GM23338 (cell line): Measurements from ENCODE around the gene ANKRD11. TPM values are rescaled to one million over a fixed set of nuclear protein-coding genes. Genes with fewer than 3 reads are reported as not detected.

Source experiments
- ATAC-seq: fragments of 200-7000 bp; cut with Tn5 transposase; 3 replicates; pipeline ENCODE4 v1.9.1; 2020
- DNase-seq: peaks from one replicate; pipeline ENCODE4 v3.0.0-alpha.2; 2015; ENCODE audit warnings: low spot score
- H2AFZ ChIP-seq: fragments of 200-600 bp; sonication (generic); 2 replicates; pipeline ENCODE4 v1.8.0; 2016; ENCODE audit warnings: antibody characterized with exemption, mild to moderate bottlenecking, moderate library complexity
- H3F3A ChIP-seq: fragments of 200-600 bp; sonication (generic); replicated peaks from 2 replicates; pipeline ENCODE4 v1.8.0; 2017; ENCODE audit warnings: antibody characterized with exemption, mixed run types, low read depth
- H3K27ac ChIP-seq: fragments of 200-600 bp; sonication (generic); 2 replicates; pipeline ENCODE4 v1.6.1; 2016; ENCODE audit warnings: low read depth
- H3K27me3 ChIP-seq: fragments of 200-600 bp; sonication (generic); 2 replicates; pipeline ENCODE4 v1.8.0; 2016; ENCODE audit warnings: mild to moderate bottlenecking, mixed run types, moderate library complexity; ENCODE audit not compliant: insufficient read depth
- H3K36me3 ChIP-seq: fragments of 200-600 bp; sonication (generic); 2 replicates; pipeline ENCODE4 v1.8.0; 2016; ENCODE audit warnings: mild to moderate bottlenecking; ENCODE audit not compliant: insufficient read depth
- H3K4me1 ChIP-seq: fragments of 200-600 bp; sonication (generic); 2 replicates; pipeline ENCODE4 v1.8.0; 2016; ENCODE audit warnings: mild to moderate bottlenecking, moderate library complexity; ENCODE audit not compliant: insufficient read depth
- H3K4me2 ChIP-seq: fragments of 200-600 bp; sonication (generic); 2 replicates; pipeline ENCODE4 v1.7.1; 2017; ENCODE audit warnings: mixed run types
- H3K4me3 ChIP-seq: fragments of 200-600 bp; sonication (generic); 2 replicates; pipeline ENCODE4 v1.6.1; 2016; ENCODE audit warnings: mixed run types
- H3K79me2 ChIP-seq: fragments of 200-600 bp; sonication (generic); replicated peaks from 2 replicates; pipeline ENCODE4 v1.8.0; 2017; ENCODE audit warnings: mild to moderate bottlenecking; ENCODE audit not compliant: insufficient read depth
- H3K9me2 ChIP-seq: fragments of 200-600 bp; sonication (generic); 2 replicates; pipeline ENCODE4 v1.8.0; 2017; ENCODE audit not compliant: insufficient read depth
- H4K20me1 ChIP-seq: fragments of 200-600 bp; sonication (generic); replicated peaks from 2 replicates; pipeline ENCODE4 v1.8.0; 2017; ENCODE audit warnings: mild to moderate bottlenecking; ENCODE audit not compliant: insufficient read depth
- H3K27ac Mint-ChIP-seq: 2 replicates; pipeline ENCODE4 v1.8.0; 2020; ENCODE audit warnings: inconsistent platforms, mild to moderate bottlenecking, moderate library complexity, mixed read lengths
- H3K27me3 Mint-ChIP-seq: 3 replicates; pipeline ENCODE4 v1.8.0; 2022; ENCODE audit warnings: low read depth, mild to moderate bottlenecking, moderate library complexity, mixed read lengths, inconsistent platforms; ENCODE audit not compliant: insufficient read depth, poor library complexity
- H3K36me3 Mint-ChIP-seq: 3 replicates; pipeline ENCODE4 v1.8.0; 2021; ENCODE audit warnings: low read depth, mild to moderate bottlenecking, inconsistent platforms, moderate library complexity, mixed read lengths
- H3K4me1 Mint-ChIP-seq: 3 replicates; pipeline ENCODE4 v1.8.0; 2020; ENCODE audit warnings: mild to moderate bottlenecking, inconsistent platforms, mixed read lengths
- H3K4me3 Mint-ChIP-seq: 3 replicates; pipeline ENCODE4 v1.8.0; 2021; ENCODE audit warnings: moderate library complexity, mild to moderate bottlenecking, inconsistent platforms, mixed read lengths
- H3K9me3 Mint-ChIP-seq: 3 replicates; pipeline ENCODE4 v1.8.0; 2020; ENCODE audit warnings: moderate library complexity, mild to moderate bottlenecking, inconsistent platforms, mixed read lengths
- CREB1 ChIP-seq: fragments of 250-450 bp; sonication (Bioruptor Pico); IDR thresholded peaks from 2 replicates; pipeline ENCODE4 v1.5.0; 2020; ENCODE audit warnings: low read depth, mild to moderate bottlenecking, moderate library complexity
- CTCF ChIP-seq, 2 experiments: fragments of 200-600 bp in 1 of 2; sonication (generic) in 1 of 2; conservative IDR thresholded peaks; 2 replicates each; pipeline versions ENCODE4 v1.5.1 to v1.6.1; 2016 to 2017; ENCODE audit warnings: antibody characterized with exemption in 2 of 2, low read depth in 2 of 2, mild to moderate bottlenecking in 2 of 2, moderate library complexity in 1 of 2
- ETS1 ChIP-seq: IDR thresholded peaks from 2 replicates; pipeline ENCODE4 v1.6.1; 2016; ENCODE audit warnings: antibody characterized with exemption
- EZH2phosphoT487 ChIP-seq: fragments of 200-600 bp; sonication (generic); IDR thresholded peaks from one replicate; pipeline ENCODE4 v1.8.1; 2018; ENCODE audit warnings: antibody characterized with exemption; ENCODE audit not compliant: unreplicated experiment
- JUNB ChIP-seq: IDR thresholded peaks from one replicate; pipeline ENCODE4 v1.6.1; 2016; ENCODE audit warnings: antibody characterized with exemption; ENCODE audit not compliant: unreplicated experiment
- NANOG ChIP-seq: IDR thresholded peaks from 2 replicates; pipeline ENCODE4 v1.6.1; 2016; ENCODE audit warnings: antibody characterized with exemption, borderline replicate concordance
- POLR2AphosphoS5 ChIP-seq: IDR thresholded peaks from 2 replicates; pipeline ENCODE4 v1.6.1; 2016; ENCODE audit warnings: antibody characterized with exemption, low read depth
- REST ChIP-seq: IDR thresholded peaks from one replicate; pipeline ENCODE4 v1.6.1; 2018; ENCODE audit warnings: antibody characterized with exemption; ENCODE audit not compliant: unreplicated experiment
- STAT1 ChIP-seq: IDR thresholded peaks from one replicate; pipeline ENCODE4 v1.6.1; 2016; ENCODE audit warnings: antibody characterized with exemption; ENCODE audit not compliant: unreplicated experiment
- ZNF114 ChIP-seq: fragments of 250-450 bp; sonication (Bioruptor Pico); IDR thresholded peaks from 2 replicates; pipeline ENCODE4 v1.5.0; 2020; ENCODE audit warnings: mild to moderate bottlenecking, moderate library complexity
- ZNF331 ChIP-seq: fragments of 250-450 bp; sonication (Bioruptor Pico); IDR thresholded peaks from 2 replicates; pipeline ENCODE4 v1.5.0; 2020; ENCODE audit warnings: low read depth, mild to moderate bottlenecking, moderate library complexity
- polyA plus RNA-seq: library from polyadenylated mRNA; unstranded; fragments of >200 nt; fragmentation: Nextera tagmentation; extraction: Ambion mirVana; gene quantifications from 2 replicates; pipeline ENCODE4 v1.2.1, GENCODE V29; 2016
- total RNA-seq: library from RNA; depleted of rRNA; stranded (reverse); fragments of >200 nt; shearing (Covaris generic); gene quantifications from 2 replicates; pipeline ENCODE4 v1.2.3, GENCODE V29; 2014

Gene ANKRD11
- total and polyA plus RNA-seq, 2 experiments from 2014 or later: 130 to 159 TPM

GRCh38 chr16:89400740-89401139 lies 89.6 kb downstream of the ANKRD11 start:
- 0 out of 2 replicates have a peak, but pooled peaks cover 5% of the 10 kb centered on the region for H3F3A ChIP-seq
- DNase-seq (no peak), ATAC-seq (no peak)
- no peak overlapping the region for H3K4me3 ChIP-seq
- peaks cover 77% of the 10 kb centered on the region for H4K20me1 ChIP-seq
- H3K27me3 Mint-ChIP-seq: peaks cover 9% of the 10 kb centered on the region
- no peaks in the 10 kb centered on the region for H3K9me3 Mint-ChIP-seq
- no peaks in the 10 kb centered on the region for H3K9me2 ChIP-seq
- H3K4me3 Mint-ChIP-seq: no peak overlapping the region
- peaks cover 89% of the 10 kb centered on the region for H3K79me2 ChIP-seq
- peaks cover 68% of the 10 kb centered on the region for H3K4me1 Mint-ChIP-seq
- TF ChIP-seq CREB1: no peak
- TF ChIP-seq JUNB: no peak
- no peak for TF ChIP-seq STAT1
- TF ChIP-seq ZNF114: no peak
- TF ChIP-seq POLR2AphosphoS5: no peak
- TF ChIP-seq ETS1: no peak
- no peak for TF ChIP-seq NANOG
- no peak for TF ChIP-seq CTCF (conservative IDR thresholded peaks at IDR 0.05; ENCODE audit: low read depth in 2 of 2)
- TF ChIP-seq ZNF331 (CRISPR knock-in tag): no peak
- peaks cover 54% of the 10 kb centered on the region for H3K4me1 ChIP-seq
- no peak overlapping the region for H2AFZ ChIP-seq
- no peaks in the 10 kb centered on the region for H3K27me3 ChIP-seq
- no peak overlapping the region for H3K27ac Mint-ChIP-seq
- no peaks in the 10 kb centered on the region for H3K36me3 ChIP-seq
- peaks cover 17% of the 10 kb centered on the region for H3K36me3 Mint-ChIP-seq
- no peak overlapping the region for H3K4me2 ChIP-seq
- no peak overlapping the region for H3K27ac ChIP-seq

GRCh38 chr16:89398924-89399323 lies 91.4 kb downstream of the ANKRD11 start:
- Histone ChIP-seq H3K27ac (no peak overlapping the region), H3K27me3 (no peaks in the 10 kb centered on the region), H3K4me3 (no peak overlapping the region), H3K9me2 (no peaks in the 10 kb centered on the region), H3F3A (0 out of 2 replicates have a peak, but pooled peaks cover 11% of the 10 kb centered on the region), H2AFZ (no peak overlapping the region), H4K20me1 (peaks cover 77% of the 10 kb centered on the region), H3K4me1 (peaks cover 55% of the 10 kb centered on the region), H3K79me2 (peaks cover 89% of the 10 kb centered on the region), H3K4me2 (no peak overlapping the region), H3K36me3 (no peaks in the 10 kb centered on the region)
- Mint-ChIP-seq H3K4me1 (peaks cover 69% of the 10 kb centered on the region), H3K4me3 (no peak overlapping the region; the same call in 2 of the 3 replicates), H3K27ac (peak overlapping the region; percentile 54), H3K9me3 (no peaks in the 10 kb centered on the region), H3K36me3 (peaks cover 14% of the 10 kb centered on the region), H3K27me3 (peaks cover 11% of the 10 kb centered on the region)
- no peak for DNase-seq
- ATAC-seq: no peak
- TF ChIP-seq EZH2phosphoT487 (no peak), CTCF (conservative IDR thresholded peaks at IDR 0.05; ENCODE audit: low read depth in 2 of 2) (no peak), POLR2AphosphoS5 (no peak), STAT1 (no peak), JUNB (no peak), ETS1 (no peak), REST (no peak), ZNF331 (CRISPR knock-in tag) (no peak), NANOG (no peak), ZNF114 (no peak)
